Activated CD4-positive, alpha-beta T cell treated with anti-CD3 and anti-CD28 coated beads, Interleukin-2, amount 50 U/mL, for 16 hours (primary cell): ENCODE data around the gene LGALS9.
"Not testable (repeated sequence)": the region's sequence is repeated elsewhere in the genome, so short reads cannot be mapped to it uniquely, and the experiment has no call there.

Experiments
- DNase-seq: peaks from one replicate; pipeline ENCODE4 v3.0.0-alpha.2; 2020

The LGALS9 gene

DNA sequence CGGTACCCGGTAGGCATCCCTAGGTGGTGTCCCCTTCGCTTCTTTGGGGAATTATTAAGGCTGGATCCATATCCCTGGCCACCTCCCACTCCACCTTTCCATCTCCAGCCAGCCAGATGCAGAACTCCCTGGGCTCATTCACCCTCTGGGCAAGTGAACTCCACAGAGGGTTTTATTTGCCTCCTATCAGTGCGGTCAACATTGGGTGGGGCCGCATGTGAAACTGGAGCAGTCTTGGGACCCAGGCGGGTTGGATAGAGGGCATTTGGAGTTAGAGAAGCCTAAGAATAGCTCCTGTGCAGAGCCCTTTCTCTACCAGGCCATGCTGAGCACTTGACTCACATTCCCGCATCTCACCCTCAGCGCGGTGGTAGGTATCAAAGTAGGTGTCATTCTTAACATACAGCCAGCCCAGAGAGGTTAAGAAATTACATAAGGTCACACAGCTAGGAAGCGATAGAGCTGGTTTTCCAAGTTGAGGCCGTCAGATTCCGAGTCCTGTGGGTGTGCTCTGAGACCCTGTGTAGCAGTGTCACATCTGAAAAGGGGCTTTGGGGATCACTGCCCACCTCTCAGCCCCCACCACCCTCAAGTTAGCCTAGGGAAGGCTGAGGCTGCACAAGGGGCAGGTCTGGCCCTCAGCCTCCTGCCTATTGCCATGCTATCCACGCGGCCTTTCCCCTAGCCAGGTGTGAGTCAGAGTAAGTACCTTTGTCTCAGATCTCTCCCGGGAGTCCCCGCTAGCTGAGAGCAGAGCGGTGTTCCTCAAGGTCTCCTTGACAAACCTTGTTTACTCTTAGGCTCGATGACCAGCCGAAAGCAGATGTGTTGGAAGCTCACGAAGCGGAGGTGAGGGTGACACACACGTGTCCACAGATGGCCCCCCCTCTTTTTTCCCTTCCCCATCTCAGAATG, 26.9 kb upstream of the LGALS9 start:
- no peak for DNase-seq

DNA sequence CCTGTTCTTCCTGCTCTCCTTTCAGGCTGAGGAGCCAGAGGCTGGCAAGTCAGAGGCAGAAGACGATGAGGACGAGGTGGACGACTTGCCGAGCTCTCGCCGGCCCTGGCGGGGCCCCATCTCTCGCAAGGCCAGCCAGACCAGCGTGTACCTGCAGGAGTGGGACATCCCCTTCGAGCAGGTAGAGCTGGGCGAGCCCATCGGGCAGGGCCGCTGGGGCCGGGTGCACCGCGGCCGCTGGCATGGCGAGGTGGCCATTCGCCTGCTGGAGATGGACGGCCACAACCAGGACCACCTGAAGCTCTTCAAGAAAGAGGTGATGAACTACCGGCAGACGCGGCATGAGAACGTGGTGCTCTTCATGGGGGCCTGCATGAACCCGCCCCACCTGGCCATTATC, 25.6 kb upstream of the LGALS9 start:
- no peak for DNase-seq

DNA sequence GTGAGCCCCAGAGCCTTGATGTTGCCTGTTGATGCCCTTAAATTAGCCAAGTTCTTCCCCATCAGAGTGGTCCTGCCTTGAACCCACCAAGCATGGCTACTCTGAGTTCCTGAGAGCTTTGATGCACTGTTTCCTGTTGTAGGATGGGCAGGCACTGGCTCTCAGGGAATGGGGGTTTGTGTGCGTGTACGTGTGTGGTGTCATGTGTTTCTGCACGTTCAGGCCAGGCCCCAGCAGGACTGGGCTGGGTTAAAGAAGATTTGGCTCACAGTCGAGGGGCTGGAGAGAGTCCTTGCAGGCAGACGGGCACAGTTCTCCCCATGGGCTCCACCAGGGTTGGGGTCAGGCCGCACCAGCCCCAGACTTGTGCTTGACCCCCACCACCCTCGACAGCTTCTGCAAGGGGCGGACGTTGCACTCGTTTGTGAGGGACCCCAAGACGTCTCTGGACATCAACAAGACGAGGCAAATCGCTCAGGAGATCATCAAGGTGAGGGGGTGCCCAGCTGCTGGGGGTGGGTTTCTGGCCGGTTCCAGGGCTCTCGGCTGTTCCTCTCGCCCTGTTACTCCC, 23.4 kb upstream of the LGALS9 start:
- DNase-seq = no peak

DNA sequence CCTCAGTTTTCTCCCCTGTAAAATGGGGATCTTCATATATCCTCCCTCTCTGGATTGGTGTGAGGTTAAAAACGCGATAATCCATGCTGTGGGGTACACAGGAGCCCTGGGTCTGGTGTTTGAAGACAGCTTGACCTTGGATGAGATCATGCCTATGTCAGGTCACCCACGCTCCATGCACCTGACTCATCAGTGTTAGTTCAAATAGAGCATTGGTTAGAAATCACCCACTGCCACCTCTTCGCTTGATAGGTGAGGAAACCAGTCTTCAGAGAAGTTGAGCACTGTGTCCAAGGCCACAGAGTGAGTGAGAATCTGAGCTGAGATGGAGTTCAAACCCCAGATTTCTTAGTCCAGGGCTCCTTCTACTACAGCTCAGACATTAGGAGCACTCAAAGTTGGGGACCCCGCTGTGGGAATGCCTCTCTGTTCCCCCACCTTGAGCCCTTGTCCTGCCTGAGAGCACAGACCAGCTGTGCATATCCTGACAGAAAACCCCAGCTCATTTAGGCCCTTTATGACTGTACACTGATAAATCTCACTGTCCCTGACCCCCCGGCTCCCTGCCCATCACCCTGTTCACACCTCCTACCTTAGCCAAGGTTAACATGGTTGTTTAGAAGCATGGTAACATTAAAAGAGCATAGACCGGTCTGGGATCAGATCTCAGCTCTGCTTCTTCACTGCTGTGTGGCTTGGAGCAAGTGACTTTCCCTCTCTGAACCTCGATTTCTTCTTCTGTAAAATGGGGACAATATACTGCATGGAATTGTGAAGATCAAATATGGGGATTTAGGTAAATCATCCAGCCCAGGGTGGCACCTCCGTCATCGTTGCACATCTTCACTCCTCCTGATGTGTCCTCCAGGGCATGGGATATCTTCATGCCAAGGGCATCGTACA, 22.4 kb upstream of the LGALS9 start:
- DNase-seq = no peak

DNA sequence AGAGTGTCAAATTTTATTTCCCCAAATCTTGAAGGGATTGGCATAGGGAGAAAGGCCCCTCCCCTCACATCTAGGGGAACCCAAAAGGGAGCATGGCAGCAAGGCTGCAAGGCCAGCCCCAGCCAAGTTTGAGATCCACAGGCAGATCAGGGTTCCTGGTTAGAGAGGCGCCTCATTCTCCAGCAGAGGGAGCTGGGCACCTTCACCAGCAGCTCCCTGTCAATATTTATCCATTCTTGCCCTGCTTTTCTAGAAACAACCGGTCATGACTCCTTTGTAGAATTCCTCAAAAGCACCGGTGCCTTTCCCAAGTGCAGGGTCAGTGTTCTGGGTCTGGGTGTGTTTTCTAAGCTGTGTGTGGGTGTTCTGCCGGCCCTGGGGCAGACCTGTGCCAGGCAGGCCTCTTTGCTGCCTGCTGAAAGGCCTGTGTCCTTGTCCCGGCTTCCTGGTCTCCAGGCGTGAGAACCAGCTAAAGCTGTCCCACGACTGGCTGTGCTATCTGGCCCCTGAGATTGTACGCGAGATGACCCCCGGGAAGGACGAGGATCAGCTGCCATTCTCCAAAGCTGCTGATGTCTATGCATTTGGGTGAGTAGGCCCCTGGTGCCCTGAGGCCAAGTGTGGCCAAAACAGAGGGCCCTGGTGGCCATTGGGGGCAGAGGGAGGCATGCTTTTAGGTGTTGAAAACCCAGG, 21.2 kb upstream of the LGALS9 start:
- no peak for DNase-seq

DNA sequence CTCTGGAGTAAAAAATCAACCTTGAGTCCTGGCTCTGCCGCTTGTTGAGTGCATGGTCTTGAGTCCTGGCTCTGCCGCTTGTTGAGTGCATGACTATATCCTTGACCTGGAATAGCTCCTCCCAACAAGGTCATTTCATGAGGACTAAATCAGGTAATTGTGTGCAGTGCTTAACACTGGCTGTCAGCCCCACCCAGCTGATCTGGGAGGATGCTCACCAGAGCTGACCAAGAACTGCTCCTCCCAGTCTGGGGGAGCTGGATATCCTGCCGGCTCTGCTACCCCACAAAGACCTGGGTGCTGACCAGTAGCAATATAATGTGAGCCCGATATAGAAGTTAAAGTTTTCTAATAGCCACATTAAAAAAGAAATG, 20.7 kb upstream of the LGALS9 start:
- DNase-seq = no peak

DNA sequence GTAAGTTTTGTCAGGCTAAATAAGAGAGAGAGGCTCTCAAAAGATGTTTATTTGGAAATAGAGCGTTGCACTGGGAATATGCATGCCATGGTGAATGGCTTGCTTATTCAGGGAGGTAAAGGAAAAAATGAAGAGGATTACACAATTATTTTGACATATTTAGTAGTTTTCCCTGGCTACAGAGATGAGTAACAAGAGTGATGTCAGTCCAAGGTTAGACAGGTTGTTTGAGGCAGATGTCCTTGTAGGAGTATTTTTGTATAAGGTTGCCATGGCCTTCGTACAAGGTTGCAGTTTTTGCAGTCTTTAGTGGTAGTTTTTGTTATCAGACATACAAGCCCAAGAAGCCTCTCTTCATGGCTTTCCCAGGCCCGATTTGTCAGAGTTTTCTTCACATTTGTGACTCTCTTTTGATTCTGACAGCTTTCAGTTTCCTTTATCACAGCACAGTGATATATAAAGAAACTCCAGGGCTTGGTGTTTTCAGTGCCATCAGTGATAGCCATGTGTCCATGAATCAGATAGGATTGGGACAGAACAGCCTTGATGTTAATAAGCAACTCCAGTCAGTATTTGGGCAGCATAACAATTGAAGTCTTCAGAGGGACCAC, 18.7 kb upstream of the LGALS9 start:
- DNase-seq = peak; percentile 25

DNA sequence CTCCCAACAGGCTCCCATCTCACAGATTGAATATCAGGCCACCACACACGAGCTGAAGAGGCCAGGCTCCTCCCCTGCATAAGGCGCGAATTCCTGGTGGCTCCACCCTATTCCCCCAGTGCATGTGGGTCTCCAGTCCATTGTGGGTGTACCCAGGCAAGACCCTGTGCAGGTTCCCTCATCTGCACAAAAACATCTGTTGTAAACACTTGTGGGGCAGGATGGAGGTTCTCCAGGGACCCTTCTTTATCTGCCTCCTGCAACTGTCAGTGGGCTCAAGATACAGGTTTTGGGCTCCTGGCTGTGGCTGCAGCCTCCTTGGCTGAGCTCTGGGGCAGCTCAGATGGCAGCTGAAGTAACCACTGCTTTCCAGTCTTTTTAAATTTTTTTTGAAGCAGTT, 17.6 kb upstream of the LGALS9 start:
- no peak for DNase-seq

DNA sequence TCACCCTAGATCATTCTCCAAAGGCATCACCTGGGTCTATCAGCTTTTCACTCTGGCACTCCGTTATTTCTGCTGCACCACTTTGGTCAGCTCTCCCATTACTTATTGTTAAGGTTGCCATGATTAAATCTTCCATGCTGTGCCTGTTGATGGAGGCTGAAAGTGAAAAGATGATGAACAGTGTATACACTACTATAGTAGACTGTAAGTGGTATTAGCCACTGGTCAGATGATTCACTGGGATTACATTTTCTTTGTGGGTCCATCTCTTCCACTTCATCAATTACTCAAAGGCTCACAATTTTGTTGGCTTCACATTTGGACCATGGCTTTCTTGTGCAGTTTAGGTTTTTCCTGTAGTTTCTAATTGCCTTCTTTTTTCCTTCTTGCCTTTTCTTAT, 15.9 kb upstream of the LGALS9 start:
- DNase-seq = no peak

DNA sequence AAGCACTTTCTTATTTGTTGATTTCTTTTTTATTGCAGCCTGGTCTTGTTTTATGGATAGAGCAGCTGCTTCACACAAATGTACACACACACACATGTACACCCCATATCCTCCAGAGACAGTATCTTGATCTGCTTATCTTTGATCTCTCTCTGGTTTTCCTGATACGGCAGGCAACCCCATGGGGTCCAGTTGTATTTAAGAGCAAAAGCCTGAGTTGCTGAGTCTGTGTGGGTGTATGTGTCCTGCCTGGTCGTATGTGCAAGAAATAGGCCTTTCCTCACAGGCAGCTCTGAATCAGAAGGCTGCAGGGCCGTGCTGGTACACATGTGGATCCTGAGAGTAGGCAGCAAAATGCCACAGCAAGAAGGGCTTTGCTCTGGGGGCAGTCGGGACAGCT, 14.6 kb upstream of the LGALS9 start:
- DNase-seq = peak; percentile 29

DNA sequence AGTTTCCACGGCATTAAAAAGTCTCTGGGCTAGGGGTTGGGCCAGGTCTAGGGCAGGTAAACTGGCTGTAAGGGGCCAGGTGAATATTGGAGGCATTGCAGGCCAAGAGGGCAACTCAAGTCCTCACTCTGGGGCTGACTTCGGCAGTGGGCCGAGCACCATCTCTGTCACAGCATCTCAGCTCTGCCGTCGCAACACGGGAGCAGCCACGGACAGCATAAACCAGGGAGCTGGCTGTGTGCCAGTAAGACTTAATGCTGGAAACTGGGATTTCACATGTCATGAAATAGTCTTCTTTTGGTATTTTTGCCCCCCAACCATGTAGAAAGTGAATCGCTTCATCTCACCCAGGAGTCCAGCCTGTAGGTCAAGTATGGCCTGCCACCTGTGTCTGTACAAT, 12.6 kb upstream of the LGALS9 start:
- no peak for DNase-seq

DNA sequence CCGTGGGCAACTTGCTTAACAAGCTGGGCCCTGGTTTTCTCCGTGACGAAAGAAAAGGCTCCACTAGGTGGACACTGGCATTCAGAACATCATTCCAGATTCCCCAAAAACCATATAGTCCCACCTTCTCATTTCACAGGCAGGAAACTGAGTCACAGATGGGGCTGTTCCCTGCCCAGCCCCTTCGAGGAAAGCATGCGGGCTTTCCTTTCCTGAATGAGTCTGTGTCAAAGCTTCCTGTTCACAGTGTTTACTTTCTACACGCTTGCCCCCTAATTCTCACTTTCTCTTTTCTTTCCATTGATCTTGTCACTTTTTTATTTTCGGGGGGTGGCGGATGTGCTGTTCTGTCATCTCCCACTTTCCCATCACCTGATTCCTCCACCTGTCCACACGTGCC, 10.3 kb upstream of the LGALS9 start:
- peak; percentile 36 for DNase-seq

DNA sequence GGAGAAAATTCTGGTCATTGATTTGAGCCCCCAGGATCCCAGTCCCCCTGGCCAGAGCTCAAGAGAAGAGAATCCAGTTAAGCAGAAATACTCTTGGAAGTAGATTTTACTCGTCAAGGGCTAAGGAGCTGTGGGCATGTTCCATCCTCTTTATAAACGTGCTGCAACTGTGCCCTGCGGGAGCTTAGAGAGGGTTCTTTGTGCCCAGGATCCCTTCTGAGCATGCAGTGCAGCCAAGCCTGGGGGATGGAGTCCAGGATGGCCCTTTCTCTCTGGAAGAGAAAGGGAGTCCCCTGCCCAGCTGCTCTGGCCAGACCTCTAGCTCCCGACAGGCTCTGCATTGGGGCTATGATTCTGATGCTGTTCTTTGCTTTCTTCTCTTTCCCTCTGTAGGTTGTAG, 9.5 kb upstream of the LGALS9 start:
- no peak for DNase-seq

DNA sequence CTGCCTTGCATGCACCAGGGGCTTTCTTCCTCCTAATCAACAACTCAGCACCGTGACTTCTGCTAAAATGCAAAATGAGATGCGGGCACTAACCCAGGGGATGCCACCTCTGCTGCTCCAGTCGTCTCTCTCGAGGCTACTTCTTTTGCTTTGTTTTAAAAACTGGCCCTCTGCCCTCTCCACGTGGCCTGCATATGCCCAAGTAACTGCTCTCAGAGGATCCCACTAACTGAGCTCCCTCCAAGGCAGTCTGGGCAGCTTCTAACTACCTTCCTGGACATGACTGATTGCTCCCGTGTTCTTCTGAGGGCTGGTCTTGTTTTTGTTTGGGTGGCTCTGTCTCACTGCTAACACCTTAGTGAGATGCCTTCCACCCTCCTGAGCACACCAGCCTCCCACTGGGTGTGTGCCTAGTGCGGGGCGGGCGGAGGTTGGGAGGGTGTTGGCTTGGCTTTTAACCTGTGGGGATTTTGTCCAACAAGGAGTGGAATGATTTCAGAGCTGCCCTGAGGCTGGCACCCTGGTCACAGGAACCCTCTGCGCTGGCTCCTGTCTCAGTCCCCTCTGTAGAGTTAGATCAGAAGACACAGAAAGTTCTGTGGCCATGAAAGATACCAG, 8.9 kb upstream of the LGALS9 start:
- no peak for DNase-seq

DNA sequence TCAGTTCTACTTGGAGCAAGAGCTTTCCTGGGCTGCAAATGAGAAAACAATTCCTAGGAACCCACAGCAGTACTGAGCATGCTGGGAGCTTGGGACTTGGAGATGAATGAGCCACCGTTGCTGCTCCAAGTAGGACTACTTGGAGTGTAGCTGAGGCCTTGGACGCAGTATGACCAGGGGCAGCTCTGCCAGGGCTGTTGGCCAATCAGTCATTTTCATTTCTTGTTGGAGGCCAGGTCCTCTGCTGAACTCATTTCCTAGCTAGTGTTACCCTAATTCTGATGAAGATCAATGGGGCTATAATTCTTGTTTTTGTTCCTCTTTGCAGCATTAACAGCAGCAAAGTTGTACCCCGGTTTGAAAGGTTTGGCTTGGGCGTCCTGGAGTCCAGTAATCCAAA, 8.0 kb upstream of the LGALS9 start:
- DNase-seq = no peak

DNA sequence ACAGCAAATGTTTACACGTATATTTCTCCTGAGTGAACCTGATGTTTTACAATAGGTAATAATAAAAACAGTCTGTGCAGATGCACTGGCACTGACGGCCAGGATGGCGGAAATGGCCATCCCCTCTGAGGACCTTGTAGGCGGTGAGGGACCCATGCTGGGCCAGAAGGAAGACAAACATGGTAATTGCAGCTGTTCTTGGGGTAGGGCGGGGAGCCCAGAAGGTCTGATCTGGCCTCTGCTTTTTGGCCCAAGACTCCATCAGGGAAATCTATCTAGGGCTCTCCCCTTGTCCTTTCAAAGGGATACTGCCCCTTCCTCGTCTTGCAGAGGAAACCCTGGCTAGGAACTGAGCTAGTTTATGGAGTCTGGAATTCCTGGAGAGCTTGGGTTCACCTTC, 7.4 kb upstream of the LGALS9 start:
- DNase-seq = no peak

DNA sequence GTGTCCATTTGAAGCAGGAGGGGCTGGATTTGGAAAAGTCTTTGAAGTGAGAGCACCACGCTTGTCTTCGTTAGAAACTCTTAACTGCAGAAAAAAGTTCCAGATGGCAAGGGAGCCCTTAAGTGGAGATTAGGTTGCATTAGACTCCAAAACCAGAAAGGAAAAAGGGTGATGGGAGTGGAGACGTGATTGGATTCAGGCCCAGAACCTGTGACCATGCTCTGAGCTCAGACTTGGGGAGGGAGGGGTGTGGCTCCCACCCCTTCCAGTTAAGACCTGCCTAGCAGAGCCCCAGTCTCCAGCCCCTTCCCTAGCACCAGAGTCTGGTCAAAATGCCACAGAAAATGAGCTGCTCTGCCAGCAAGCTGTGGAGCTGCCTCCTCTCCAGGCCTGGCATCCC, 6.4 kb upstream of the LGALS9 start:
- DNase-seq = no peak

DNA sequence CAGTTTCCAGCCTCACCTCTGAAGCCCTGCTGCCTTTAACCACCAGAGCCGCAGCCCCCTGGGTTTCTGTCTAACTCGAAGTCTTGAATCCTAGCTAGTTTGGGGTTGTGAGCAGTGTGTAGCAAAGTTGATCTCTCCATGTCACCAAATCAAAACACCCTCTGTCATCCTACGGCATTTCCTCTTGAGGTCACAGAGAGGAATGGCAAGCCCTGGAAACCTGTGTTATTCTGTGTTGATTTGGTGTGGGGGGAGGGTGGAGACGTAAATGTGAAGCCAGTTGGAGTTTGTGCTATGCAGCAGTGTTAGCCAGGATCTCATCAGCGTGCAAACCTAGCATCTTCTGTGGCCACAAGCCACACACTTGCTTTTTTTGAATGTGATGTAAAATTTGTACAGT, 5.1 kb upstream of the LGALS9 start:
- no peak for DNase-seq

DNA sequence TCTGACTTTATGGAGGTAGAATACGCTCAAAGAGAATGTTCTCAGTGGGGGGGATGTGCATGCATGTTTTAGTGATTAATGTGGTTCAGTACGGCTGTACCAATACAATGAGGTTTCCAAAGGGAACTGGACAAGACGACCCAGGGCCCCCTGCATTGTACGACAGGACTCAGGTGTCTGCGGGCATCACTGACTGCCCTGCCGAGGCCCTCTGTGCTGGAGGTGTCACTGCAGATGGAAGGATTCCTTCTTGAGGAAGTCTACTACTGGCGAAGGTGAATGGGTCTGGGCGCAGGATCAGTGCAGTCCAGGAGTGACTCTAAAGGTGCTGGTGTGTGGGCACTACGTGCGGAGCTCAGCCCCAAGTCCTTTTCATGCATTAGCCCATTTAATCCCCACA, 3.5 kb upstream of the LGALS9 start:
- DNase-seq = no peak

DNA sequence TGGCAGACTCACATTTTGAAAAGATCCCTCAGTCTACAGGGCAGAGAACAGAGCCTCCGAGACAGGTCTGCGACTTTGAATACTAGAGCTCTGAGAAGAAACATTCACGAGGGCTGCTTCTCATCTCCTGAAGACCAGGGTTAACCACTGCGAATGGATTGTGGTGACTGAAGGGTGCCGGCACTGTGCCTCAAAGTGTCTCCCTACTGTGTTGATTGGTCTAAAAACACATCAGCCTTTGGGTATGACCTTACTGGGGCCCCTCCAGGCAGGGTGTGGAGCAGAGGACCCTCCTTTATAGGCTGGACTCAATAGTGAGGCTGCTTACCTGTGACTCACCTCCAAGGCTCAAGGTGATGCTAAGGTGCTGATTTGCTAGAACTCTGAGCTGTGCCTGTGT, 2.6 kb upstream of the LGALS9 start:
- DNase-seq = no peak

DNA sequence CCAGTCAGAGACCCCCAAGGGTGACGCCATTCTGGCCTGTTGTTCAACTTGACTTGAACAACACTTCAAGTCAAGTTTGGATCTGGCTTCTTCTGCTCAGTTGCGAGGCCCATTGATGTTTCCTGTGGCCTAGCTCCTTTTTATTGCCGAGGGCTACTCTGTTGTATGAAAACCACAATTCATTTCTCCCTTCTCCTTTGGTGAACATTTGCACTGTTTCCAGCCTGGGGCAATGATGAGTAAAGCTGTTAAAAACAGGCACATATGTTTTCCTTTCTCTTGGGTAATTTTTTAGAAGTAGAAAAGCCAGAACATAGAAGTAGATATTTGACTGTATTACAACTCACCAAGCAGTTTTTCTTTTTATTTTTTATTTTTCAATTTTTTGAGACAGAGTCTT, 1.7 kb upstream of the LGALS9 start:
- not testable (repeated sequence) for DNase-seq

DNA sequence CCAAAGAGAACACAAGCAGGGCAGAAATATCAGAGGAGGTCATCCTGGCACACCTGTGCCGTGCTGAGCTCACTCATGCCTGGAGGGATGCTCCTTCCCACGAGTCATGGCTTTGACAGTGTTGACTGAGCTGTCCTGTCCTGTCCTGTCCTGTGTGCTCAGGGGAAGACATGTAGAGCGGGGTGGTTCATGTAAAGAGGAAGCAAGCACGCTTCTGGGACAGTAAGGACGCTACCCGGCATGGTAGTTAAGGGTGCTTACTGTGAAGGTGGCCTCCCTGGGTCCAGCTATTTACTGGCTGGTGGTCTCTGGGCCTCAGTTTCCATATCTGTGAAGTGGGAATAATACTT, 398 bp downstream of the LGALS9 start:
- DNase-seq = no peak
